Calu3 (cell line): ENCODE data around the gene PPP1R3D. TPM values are rescaled to one million over a fixed set of nuclear protein-coding genes. Genes with fewer than 3 reads are reported as not detected.

ENCODE experiments used
- BruUV-seq: library from RNA; stranded (reverse); fragments of 400-500 nt; replicated peaks from 2 replicates; lab custom pipeline; 2021; lab: Mats Ljungman, UMichigan
- CTCF ChIA-PET: fragments of 300-600 bp; sonication (Branson Sonifier 250); formaldehyde crosslinking; loops from one replicate; lab custom pipeline; 2022; ENCODE audit warnings: antibody characterized with exemption; lab: Charles Lee
- DNase-seq: peaks from one replicate; pipeline ENCODE4 v3.0.0; 2022
- H3K27ac Mint-ChIP-seq: one replicate; pipeline ENCODE4 v1.8.0; 2022; ENCODE audit warnings: mixed read lengths; ENCODE audit not compliant: unreplicated experiment
- H3K27me3 Mint-ChIP-seq: one replicate; pipeline ENCODE4 v1.8.0; 2022; ENCODE audit warnings: mixed read lengths; ENCODE audit not compliant: unreplicated experiment
- H3K36me3 Mint-ChIP-seq: one replicate; pipeline ENCODE4 v1.8.0; 2022; ENCODE audit warnings: mild to moderate bottlenecking, moderate library complexity, mixed read lengths; ENCODE audit not compliant: insufficient read depth, unreplicated experiment
- H3K4me1 Mint-ChIP-seq: one replicate; pipeline ENCODE4 v1.8.0; 2022; ENCODE audit warnings: mild to moderate bottlenecking, low read depth, mixed read lengths; ENCODE audit not compliant: unreplicated experiment
- H3K4me3 Mint-ChIP-seq: one replicate; pipeline ENCODE4 v1.8.0; 2022; ENCODE audit warnings: mild to moderate bottlenecking, low read depth, moderate library complexity, mixed read lengths; ENCODE audit not compliant: unreplicated experiment
- H3K9me3 Mint-ChIP-seq: one replicate; pipeline ENCODE4 v1.8.0; 2022; ENCODE audit warnings: low read depth, mixed read lengths; ENCODE audit not compliant: unreplicated experiment
- intact Hi-C: fragments of 100-400 bp; cut with micrococcal nuclease; formaldehyde crosslinking; loops from one replicate; pipeline ENCODE4 v1.10.0; 2022; ENCODE audit not compliant: unreplicated experiment
- total RNA-seq: library from RNA; stranded (reverse); gene quantifications from 2 replicates; pipeline ENCODE4 v1.2.3, GENCODE V29; 2022
- TF ChIP-seq, protein P1 (sequence below): fragments of 200-600 bp; IDR thresholded peaks from one replicate; pipeline ENCODE4 v1.8.0; 2022; ENCODE audit warnings: antibody characterized with exemption; ENCODE audit not compliant: unreplicated experiment

The PPP1R3D gene
- total RNA-seq, 1 experiment from 2014 or later = 17.9 TPM

DNA sequence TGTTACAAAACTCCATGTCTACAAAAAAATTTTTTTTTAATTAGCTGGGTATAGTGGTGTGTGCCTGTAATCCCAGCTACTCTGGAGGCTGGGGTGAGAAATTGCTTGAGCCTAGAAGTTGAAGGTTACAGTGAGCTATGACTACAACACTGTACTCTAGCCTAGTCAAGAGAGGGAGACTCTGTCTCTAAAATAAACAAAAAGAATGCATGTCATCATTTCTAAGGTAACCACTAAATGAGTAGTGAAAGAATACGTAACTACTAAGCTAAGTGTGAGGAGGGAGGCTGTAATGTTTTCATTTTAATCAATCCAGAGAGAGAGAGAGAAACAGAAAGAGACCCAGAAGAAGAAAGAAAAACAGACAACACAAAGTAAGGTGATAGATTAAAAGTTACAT, 16.6 kb downstream of the PPP1R3D start:
- no TSS peak for BruUV-seq
- TF ChIP-seq, protein P1, sequence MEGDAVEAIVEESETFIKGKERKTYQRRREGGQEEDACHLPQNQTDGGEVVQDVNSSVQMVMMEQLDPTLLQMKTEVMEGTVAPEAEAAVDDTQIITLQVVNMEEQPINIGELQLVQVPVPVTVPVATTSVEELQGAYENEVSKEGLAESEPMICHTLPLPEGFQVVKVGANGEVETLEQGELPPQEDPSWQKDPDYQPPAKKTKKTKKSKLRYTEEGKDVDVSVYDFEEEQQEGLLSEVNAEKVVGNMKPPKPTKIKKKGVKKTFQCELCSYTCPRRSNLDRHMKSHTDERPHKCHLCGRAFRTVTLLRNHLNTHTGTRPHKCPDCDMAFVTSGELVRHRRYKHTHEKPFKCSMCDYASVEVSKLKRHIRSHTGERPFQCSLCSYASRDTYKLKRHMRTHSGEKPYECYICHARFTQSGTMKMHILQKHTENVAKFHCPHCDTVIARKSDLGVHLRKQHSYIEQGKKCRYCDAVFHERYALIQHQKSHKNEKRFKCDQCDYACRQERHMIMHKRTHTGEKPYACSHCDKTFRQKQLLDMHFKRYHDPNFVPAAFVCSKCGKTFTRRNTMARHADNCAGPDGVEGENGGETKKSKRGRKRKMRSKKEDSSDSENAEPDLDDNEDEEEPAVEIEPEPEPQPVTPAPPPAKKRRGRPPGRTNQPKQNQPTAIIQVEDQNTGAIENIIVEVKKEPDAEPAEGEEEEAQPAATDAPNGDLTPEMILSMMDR = no peak
- Mint-ChIP-seq H3K36me3 (peaks cover 4% of the 10 kb centered on the region), H3K4me1 (peaks cover 55% of the 10 kb centered on the region), H3K27ac (peak overlapping the region; percentile 26), H3K9me3 (no peaks in the 10 kb centered on the region), H3K27me3 (no peaks in the 10 kb centered on the region), H3K4me3 (no peak overlapping the region)
- DNase-seq = no peak
- CTCF ChIA-PET = interaction anchor here (1.0 kb wide), 1 partner anchor 11 kb away, joined by 3 read pairs; no protein-coding TSS in a partner anchor
- intact Hi-C loops = loop anchor here (5.0 kb wide), 1 partner anchor 151 kb away; no protein-coding TSS in a partner anchor

GRCh38 chr20:59920944-59921343, 19.2 kb downstream of the PPP1R3D start:
- Mint-ChIP-seq H3K36me3 (peaks cover 4% of the 10 kb centered on the region), H3K27me3 (no peaks in the 10 kb centered on the region), H3K9me3 (no peaks in the 10 kb centered on the region), H3K27ac (no peak overlapping the region), H3K4me1 (peaks cover 37% of the 10 kb centered on the region), H3K4me3 (no peak overlapping the region)
- TF ChIP-seq, protein P1 = no peak
- intact Hi-C loops = loop anchor here (5.0 kb wide), 1 partner anchor 149 kb away; no protein-coding TSS in a partner anchor
- DNase-seq = no peak
- no TSS peak for BruUV-seq
- CTCF ChIA-PET = interaction anchor here (1.1 kb wide), 1 partner anchor 13 kb away, joined by 4 read pairs; the partner anchor contains the start of gene SYCP2

GRCh38 chr20:59912609-59913008, 27.5 kb downstream of the PPP1R3D start:
- intact Hi-C loops = no loop called here
- Mint-ChIP-seq H3K36me3 (no peaks in the 10 kb centered on the region), H3K9me3 (no peaks in the 10 kb centered on the region), H3K27me3 (no peaks in the 10 kb centered on the region), H3K27ac (no peak overlapping the region), H3K4me1 (no peaks in the 10 kb centered on the region), H3K4me3 (no peak overlapping the region)
- no TSS peak for BruUV-seq
- CTCF ChIA-PET = no interaction called here
- TF ChIP-seq, protein P1 = no peak
- no peak for DNase-seq

DNA sequence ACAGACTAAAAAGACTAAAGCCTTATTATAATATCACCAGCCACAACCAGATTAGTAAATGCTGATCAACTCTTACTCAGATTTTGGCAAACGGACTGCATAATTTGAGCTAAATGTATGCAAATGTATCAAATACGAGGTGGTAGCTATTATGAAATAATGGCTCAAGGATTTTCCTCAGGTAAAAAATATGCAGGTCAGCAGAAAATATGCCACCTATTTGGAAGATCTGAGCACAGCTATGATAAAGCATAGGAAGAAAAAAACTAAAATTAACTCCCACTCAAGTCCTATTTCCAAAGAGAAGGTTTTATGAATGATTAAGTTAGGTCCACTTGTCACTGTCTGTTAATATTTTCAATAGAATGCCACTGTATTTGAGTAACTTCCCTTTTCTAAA, 29.1 kb downstream of the PPP1R3D start:
- BruUV-seq = no TSS peak
- no peaks in the 10 kb centered on the region for H3K4me1 Mint-ChIP-seq
- H3K4me3 Mint-ChIP-seq = no peak overlapping the region
- no peak for DNase-seq
- no peaks in the 10 kb centered on the region for H3K27me3 Mint-ChIP-seq
- CTCF ChIA-PET = no interaction called here
- intact Hi-C loops = no loop called here
- TF ChIP-seq, protein P1 = no peak
- H3K36me3 Mint-ChIP-seq = no peaks in the 10 kb centered on the region
- no peaks in the 10 kb centered on the region for H3K9me3 Mint-ChIP-seq
- H3K27ac Mint-ChIP-seq = no peak overlapping the region
